Measurements from ENCODE around the gene TBCD.

Gene TBCD

GRCh38 chr17:82751571-82752370, at the start of gene TBCD:
Gene TBCD, plus strand, starts transcription at chr17:82752065. Its CDS starts 129 bp downstream, at chr17:82752194.
- DNase-seq (ENCODE audit: extremely low spot score), result peak; percentile 98
- CTCF ChIA-PET, result no interaction called here
- POLR2A ChIA-PET, result no interaction called here
- TF ChIP-seq, protein P1, sequence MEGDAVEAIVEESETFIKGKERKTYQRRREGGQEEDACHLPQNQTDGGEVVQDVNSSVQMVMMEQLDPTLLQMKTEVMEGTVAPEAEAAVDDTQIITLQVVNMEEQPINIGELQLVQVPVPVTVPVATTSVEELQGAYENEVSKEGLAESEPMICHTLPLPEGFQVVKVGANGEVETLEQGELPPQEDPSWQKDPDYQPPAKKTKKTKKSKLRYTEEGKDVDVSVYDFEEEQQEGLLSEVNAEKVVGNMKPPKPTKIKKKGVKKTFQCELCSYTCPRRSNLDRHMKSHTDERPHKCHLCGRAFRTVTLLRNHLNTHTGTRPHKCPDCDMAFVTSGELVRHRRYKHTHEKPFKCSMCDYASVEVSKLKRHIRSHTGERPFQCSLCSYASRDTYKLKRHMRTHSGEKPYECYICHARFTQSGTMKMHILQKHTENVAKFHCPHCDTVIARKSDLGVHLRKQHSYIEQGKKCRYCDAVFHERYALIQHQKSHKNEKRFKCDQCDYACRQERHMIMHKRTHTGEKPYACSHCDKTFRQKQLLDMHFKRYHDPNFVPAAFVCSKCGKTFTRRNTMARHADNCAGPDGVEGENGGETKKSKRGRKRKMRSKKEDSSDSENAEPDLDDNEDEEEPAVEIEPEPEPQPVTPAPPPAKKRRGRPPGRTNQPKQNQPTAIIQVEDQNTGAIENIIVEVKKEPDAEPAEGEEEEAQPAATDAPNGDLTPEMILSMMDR (IDR thresholded peaks at IDR 0.05; ENCODE audit: control extremely low read depth, extremely low read depth, low read depth, missing control alignments), result no peak

- CTCF ChIA-PET, result no interaction called here
- DNase-seq (ENCODE audit: extremely low spot score), result no peak
- POLR2A ChIA-PET, result no interaction called here
- TF ChIP-seq, protein P1 (IDR thresholded peaks at IDR 0.05; ENCODE audit: control extremely low read depth, extremely low read depth, low read depth, missing control alignments), result no peak
Measured at GRCh38 chr17:82702231-82702927, 49.5 kb upstream of the TBCD start.

DNA sequence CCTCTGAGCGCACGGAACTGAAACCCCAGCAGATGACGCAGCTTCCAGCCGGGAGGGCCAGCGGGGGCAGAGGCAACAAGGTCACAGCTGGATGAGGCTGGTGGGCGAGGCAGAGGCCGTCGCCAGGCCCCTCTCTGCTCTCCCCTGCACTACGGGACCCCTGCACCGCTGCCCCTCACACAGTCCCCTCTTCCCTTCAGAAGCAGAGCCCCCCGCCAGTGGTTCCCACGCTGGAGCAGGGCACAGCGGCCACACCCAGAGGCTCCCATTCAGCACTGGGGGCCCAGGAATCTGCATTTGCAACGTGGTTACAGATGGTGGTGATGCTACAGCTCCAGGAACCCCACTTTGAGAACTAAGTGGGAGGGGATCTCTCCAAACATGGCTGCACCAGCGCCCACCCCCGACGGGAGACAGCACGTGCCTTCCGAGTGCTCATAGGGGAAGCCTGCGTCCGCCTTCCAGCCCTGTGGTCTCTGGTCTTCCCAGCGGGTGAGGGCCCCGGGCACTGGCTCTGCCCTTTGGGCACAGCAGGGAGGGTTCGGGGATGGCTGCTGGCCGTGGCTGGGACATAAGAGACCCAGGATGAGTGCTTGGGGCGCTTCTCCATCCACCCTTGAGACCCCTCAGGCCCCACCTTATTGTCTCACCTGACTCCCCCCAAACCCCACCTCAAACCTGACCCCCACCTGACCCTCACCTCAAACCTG, 48.7 kb upstream of the TBCD start:
- TF ChIP-seq, protein P1 (IDR thresholded peaks at IDR 0.05; ENCODE audit: control extremely low read depth, extremely low read depth, low read depth, missing control alignments), result no peak
- ChIA-PET CTCF (no interaction called here), POLR2A (no interaction called here)
- DNase-seq (ENCODE audit: extremely low spot score), result no peak

DNA sequence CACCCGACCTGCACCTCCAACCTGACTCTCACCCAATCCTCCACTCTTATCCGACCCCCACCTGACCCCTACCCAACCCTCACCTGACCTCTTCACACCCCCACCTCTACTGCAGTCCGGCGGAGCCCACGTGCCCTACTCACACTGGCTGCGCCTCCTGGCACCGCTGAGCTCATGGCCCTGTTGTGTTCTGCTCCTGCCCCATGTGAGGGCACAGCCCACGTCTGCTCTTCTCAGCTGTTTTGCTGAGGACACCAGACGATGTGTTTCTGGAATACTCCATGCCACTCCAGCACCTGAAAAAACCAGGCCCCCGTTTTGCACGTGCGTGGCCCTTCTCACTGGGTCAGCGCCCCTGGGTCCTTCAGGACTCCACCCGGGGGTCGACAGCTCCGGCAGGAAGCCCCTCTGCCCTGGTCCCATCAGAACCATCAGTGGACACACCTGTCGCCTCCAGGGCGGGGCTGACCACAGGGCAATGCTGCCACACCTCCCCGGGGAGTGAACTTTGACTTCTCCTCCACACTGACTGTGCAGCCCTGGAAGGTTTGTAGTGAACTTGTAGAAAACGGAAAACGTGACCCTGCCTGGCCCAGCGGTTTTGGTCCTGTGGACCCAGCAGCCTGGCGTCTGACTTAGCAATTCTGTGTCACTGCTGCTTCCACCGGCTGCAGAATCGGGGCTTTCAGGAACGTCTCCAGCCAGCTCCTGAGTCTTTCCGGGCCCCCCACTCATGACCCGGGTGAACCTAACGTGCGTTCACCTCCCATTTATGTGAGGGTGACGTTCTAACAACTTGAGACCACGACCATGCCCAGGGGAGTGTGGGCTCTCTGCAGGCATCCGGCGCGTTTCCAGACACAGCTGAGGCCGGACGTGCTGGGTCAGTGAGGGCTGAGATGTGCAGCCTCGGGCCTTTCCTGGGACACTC, 47.7 kb upstream of the TBCD start:
- POLR2A ChIA-PET, result no interaction called here
- CTCF ChIA-PET, result no interaction called here
- DNase-seq (ENCODE audit: extremely low spot score), result no peak
- TF ChIP-seq, protein P1 (IDR thresholded peaks at IDR 0.05; ENCODE audit: control extremely low read depth, extremely low read depth, low read depth, missing control alignments), result no peak

DNA sequence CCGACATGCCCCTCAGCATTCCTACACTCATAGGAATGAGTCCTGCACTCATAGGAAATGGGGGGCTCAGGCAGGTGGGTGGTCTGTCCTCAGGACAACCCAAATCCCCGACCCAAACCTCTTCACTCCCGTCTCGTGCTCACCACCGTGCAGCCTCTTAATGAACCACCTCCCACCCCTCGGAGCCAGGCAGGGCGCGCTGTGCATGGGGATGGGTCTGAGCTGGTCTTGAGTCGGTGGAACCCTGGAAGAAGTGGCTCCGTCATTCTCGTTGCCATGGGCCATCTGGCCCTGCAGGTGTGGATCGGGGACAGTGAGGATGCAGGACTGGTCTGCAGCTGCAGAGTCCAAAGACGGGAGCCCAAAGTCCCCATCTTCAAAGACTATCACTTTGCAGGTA, 47.0 kb upstream of the TBCD start:
- POLR2A ChIA-PET, result no interaction called here
- DNase-seq (ENCODE audit: extremely low spot score), result no peak
- TF ChIP-seq, protein P1 (IDR thresholded peaks at IDR 0.05; ENCODE audit: control extremely low read depth, extremely low read depth, low read depth, missing control alignments), result no peak
- CTCF ChIA-PET, result no interaction called here

DNA sequence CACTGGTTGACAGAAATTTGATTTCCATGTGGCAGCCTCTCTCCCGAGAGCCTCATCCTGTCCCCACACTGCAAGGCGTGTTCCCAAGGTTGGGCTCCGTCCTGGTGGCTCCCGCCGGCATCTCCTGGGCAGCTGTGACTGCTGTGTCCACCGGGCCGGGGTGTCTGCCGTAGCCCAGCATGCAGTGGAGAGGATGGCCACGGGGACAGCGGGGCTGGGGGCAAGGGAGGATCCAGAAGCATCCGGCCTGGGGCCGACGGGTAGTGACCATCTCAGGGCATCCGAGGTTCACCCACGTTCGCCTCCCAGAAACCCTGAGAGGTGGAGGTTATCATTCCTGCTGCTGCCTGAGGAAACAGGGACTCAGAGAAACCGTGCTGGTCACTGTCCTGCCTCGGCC, 46.1 kb upstream of the TBCD start:
- POLR2A ChIA-PET, result no interaction called here
- DNase-seq (ENCODE audit: extremely low spot score), result no peak
- TF ChIP-seq, protein P1 (IDR thresholded peaks at IDR 0.05; ENCODE audit: control extremely low read depth, extremely low read depth, low read depth, missing control alignments), result no peak
- CTCF ChIA-PET, result no interaction called here
